ENCODE results near the gene SERTAD3. TPM values are rescaled to one million over a fixed set of nuclear protein-coding genes. Genes with fewer than 3 reads are reported as not detected.
A peak's percentile ranks its signal among the peaks of the same experiment; 100 is the strongest.
"Not testable (repeated sequence)": the region's sequence is repeated elsewhere in the genome, so short reads cannot be mapped to it uniquely, and the experiment has no call there.

SERTAD3 gene
- total RNA-seq, 4 donors from 2014 or later: 15.6 to 23.4 (median 19.9) TPM

- H3K36me3 ChIP-seq: no peaks in the 10 kb centered on the region
- 1% methylated on average over 26 to 34 of the region's 50 CpGs for WGBS, 2 donors
- H3K27ac ChIP-seq: peak overlapping the region; percentile 92 to 98 (median 96)
- peak overlapping the region; percentile 35 to 60 (median 48) for H3K4me3 ChIP-seq
- peaks cover 0 to 33% (median 16%) of the 10 kb centered on the region in 4 donors for H3K4me1 ChIP-seq
- H3K9me3 ChIP-seq: no peaks in the 10 kb centered on the region
- peak; percentile 77 to 78 for DNase-seq (ENCODE audit: low spot score in 2 of 2)
- TF ChIP-seq EP300 (IDR thresholded peaks at IDR 0.05): peak in 1 of 2 donors; percentile 93
- TF ChIP-seq POLR2A (IDR thresholded peaks at IDR 0.05): peak; percentile 18 to 66
- peak in 1 of 5 experiments; percentile 12 for TF ChIP-seq CTCF (IDR thresholded peaks at IDR 0.05)
- H3K27me3 ChIP-seq: no peaks in the 10 kb centered on the region
These were observed 10.5 kb downstream of the SERTAD3 start for GRCh38 chr19:40433391-40434216.

GRCh38 chr19:40432760-40433159 is 11.4 kb downstream of the SERTAD3 start:
- not testable (repeated sequence) for H3K27me3 ChIP-seq; DNase-seq (ENCODE audit: low spot score in 2 of 2); H3K9me3 ChIP-seq; H3K36me3 ChIP-seq
- H3K27ac ChIP-seq: peak overlapping the region; percentile 92 to 98 (median 96)
- H3K4me1 ChIP-seq: peaks cover 0 to 33% (median 16%) of the 10 kb centered on the region in 4 donors
- 28 to 29% methylated on average over 7 of the region's 7 CpGs for whole genome bisulfite sequencing, 2 donors
- peak overlapping the region; percentile 35 to 60 (median 48) for H3K4me3 ChIP-seq

GRCh38 chr19:40431698-40432097 is 12.4 kb downstream of the SERTAD3 start:
- H3K4me3 ChIP-seq: no peak overlapping the region
- peak overlapping the region in 2 of 4 donors; percentile 92 to 96 for H3K27ac ChIP-seq
- H3K4me1 ChIP-seq: peaks cover 0 to 36% (median 17%) of the 10 kb centered on the region in 4 donors
- no peaks in the 10 kb centered on the region for H3K27me3 ChIP-seq
- DNase-seq (ENCODE audit: low spot score in 2 of 2): no peak
- H3K9me3 ChIP-seq: no peaks in the 10 kb centered on the region
- 85 to 90% methylated on average over 3 of the region's 3 CpGs for WGBS, 2 donors
- no peaks in the 10 kb centered on the region for H3K36me3 ChIP-seq
- no peak for TF ChIP-seq EP300 (IDR thresholded peaks at IDR 0.05)
- no peak for TF ChIP-seq CTCF (IDR thresholded peaks at IDR 0.05)
- TF ChIP-seq POLR2A (IDR thresholded peaks at IDR 0.05): no peak

- H3K4me3 ChIP-seq; H3K9me3 ChIP-seq; H3K27me3 ChIP-seq; H3K36me3 ChIP-seq; H3K27ac ChIP-seq; DNase-seq (ENCODE audit: low spot score in 2 of 2): not testable (repeated sequence)
- 96% methylated on average over 10 of the region's 10 CpGs for WGBS, 2 donors
- peaks cover 0 to 41% (median 22%) of the 10 kb centered on the region in 4 donors for H3K4me1 ChIP-seq
These were observed 13.9 kb downstream of the SERTAD3 start for GRCh38 chr19:40430242-40430641.

GRCh38 chr19:40428197-40428596 is 15.9 kb downstream of the SERTAD3 start:
- peaks cover 0 to 44% (median 34%) of the 10 kb centered on the region in 4 donors for H3K4me1 ChIP-seq
- H3K27ac ChIP-seq; H3K36me3 ChIP-seq; H3K4me3 ChIP-seq; DNase-seq (ENCODE audit: low spot score in 2 of 2); H3K9me3 ChIP-seq; H3K27me3 ChIP-seq: not testable (repeated sequence)
- 89 to 90% methylated on average over 7 of the region's 7 CpGs for WGBS, 2 donors

- peaks cover 0 to 13% (median 7%) of the 10 kb centered on the region in 3 donors for H3K36me3 ChIP-seq
- WGBS, 2 donors: 1% methylated on average over 53 of the region's 75 CpGs
- peak; percentile 98 to 99 for TF ChIP-seq POLR2A (IDR thresholded peaks at IDR 0.05)
- TF ChIP-seq CTCF (IDR thresholded peaks at IDR 0.05): peak; percentile 83 to 97 (median 94)
- peak; percentile 78 to 100 for TF ChIP-seq EP300 (IDR thresholded peaks at IDR 0.05)
- no peaks in the 10 kb centered on the region for H3K27me3 ChIP-seq
- peak within 1 kb of the TSS; percentile 83 to 96 (median 94) for H3K4me3 ChIP-seq
- peaks cover 0 to 44% (median 33%) of the 10 kb centered on the region in 4 donors for H3K4me1 ChIP-seq
- H3K9me3 ChIP-seq: no peaks in the 10 kb centered on the region
- H3K27ac ChIP-seq: peak within 1 kb of the TSS; percentile 95 to 100 (median 99)
- peak; percentile 100 for DNase-seq (ENCODE audit: low spot score in 2 of 2)
These were observed 18.5 kb downstream of the SERTAD3 start, which contains the start of gene SERTAD1 for GRCh38 chr19:40425450-40426287. SERTAD1 (minus strand) TSS chr19:40425992; CDS start chr19:40423546, 2,446 bp downstream.
